ENCODE data around the gene OPN1MW3.

DNA sequence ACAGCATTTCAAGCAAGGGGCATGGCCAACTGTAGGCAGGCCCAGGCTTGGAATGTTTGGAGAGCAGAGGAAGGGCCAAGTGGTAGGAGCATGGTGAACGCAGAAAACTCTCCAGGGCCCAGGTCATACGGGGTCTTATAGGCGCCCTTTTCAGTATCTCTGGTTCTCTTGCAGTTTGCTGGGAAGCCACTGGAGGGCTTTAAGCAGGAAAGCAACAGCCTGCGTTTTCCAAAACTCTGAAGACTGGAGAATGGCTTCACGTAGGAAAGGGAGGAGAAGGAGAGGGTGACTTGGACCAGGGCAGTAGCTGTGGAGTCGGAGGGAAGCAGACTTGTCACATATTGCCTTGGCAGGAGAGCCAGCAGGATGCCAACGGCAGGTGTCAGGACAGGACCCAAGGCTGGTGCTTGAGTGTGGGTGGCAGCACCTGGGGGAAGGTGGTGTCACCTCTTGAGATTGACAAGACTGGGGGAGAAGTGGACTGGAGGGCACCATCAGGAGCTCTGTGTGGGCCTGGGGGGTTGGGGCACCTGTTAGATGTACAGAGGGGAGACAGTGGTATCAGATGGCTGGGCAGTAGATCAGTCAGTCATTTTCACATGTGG lies 60.1 kb downstream of the OPN1MW3 start:
- TF ChIP-seq, protein P1, sequence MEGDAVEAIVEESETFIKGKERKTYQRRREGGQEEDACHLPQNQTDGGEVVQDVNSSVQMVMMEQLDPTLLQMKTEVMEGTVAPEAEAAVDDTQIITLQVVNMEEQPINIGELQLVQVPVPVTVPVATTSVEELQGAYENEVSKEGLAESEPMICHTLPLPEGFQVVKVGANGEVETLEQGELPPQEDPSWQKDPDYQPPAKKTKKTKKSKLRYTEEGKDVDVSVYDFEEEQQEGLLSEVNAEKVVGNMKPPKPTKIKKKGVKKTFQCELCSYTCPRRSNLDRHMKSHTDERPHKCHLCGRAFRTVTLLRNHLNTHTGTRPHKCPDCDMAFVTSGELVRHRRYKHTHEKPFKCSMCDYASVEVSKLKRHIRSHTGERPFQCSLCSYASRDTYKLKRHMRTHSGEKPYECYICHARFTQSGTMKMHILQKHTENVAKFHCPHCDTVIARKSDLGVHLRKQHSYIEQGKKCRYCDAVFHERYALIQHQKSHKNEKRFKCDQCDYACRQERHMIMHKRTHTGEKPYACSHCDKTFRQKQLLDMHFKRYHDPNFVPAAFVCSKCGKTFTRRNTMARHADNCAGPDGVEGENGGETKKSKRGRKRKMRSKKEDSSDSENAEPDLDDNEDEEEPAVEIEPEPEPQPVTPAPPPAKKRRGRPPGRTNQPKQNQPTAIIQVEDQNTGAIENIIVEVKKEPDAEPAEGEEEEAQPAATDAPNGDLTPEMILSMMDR (conservative IDR thresholded peaks at IDR 0.05): peak; percentile 46
- TF ChIP-seq ZFX (IDR thresholded peaks at IDR 0.05): no peak

Data from C4-2B (cell line).